Activated naive CD4-positive, alpha-beta T cell treated with anti-CD3 and anti-CD28 coated beads, Interleukin-2, amount 10 ng/mL, durations not matched to agents 7 days and 5 days (primary cell): Measurements from ENCODE around the gene ZDHHC13.

Source experiments
- CTCF ChIA-PET: fragments of 350-600 bp; sonication (Branson Sonifier 250); formaldehyde crosslinking; loops from one replicate; lab custom pipeline; 2021; ENCODE audit warnings: antibody characterized with exemption; lab: Charles Lee
- DNase-seq: peaks from one replicate; pipeline ENCODE4 v3.0.0-alpha.2; 2020
- H3K27ac Mint-ChIP-seq: one replicate; pipeline ENCODE4 v1.8.0; 2021; ENCODE audit warnings: mild to moderate bottlenecking, moderate library complexity, mixed read lengths
- H3K27me3 Mint-ChIP-seq: one replicate; pipeline ENCODE4 v1.8.0; 2021; ENCODE audit warnings: mild to moderate bottlenecking, mixed read lengths
- H3K36me3 Mint-ChIP-seq: one replicate; pipeline ENCODE4 v1.8.0; 2021; ENCODE audit warnings: mixed read lengths
- H3K4me1 Mint-ChIP-seq: one replicate; pipeline ENCODE4 v1.8.0; 2021; ENCODE audit warnings: mixed read lengths
- H3K4me3 Mint-ChIP-seq: one replicate; pipeline ENCODE4 v1.8.0; 2021; ENCODE audit warnings: mild to moderate bottlenecking, moderate library complexity, mixed read lengths
- H3K9me3 Mint-ChIP-seq: one replicate; pipeline ENCODE4 v1.8.0; 2021; ENCODE audit warnings: mixed read lengths

Gene ZDHHC13

DNA sequence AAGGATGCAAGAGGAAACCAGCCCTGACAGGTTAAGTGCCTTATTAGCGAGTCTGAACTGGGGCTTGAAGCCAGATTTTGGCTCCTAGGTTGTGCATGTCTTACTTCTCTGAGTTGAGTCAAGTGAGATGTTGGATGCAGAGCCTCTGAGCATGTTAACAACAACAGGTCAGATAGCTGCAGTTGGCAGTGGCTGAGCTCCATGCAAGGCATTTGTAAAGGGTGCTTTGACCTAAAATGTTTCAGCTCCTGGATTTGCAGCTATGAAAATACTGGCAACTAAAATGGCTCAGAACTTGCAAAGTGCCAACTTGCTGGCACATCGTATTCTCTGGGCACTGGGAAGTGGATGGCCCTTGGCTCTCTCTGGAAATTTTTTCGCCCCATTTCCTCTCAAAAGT is 101.2 kb downstream of the ZDHHC13 start:
- no peak for DNase-seq
- Mint-ChIP-seq H3K27ac (no peak overlapping the region), H3K4me3 (no peak overlapping the region), H3K9me3 (no peaks in the 10 kb centered on the region), H3K4me1 (peaks cover 2% of the 10 kb centered on the region), H3K36me3 (peaks cover 8% of the 10 kb centered on the region), H3K27me3 (peaks cover 19% of the 10 kb centered on the region)
- CTCF ChIA-PET: interaction anchor here (1.3 kb wide), 1 partner anchor 142 kb away, joined by 3 read pairs; no protein-coding TSS in a partner anchor

GRCh38 chr11:19218786-19219460 is 102.0 kb downstream of the ZDHHC13 start:
- Mint-ChIP-seq H3K36me3 (peaks cover 14% of the 10 kb centered on the region), H3K27me3 (peaks cover 15% of the 10 kb centered on the region), H3K9me3 (no peaks in the 10 kb centered on the region), H3K4me3 (no peak overlapping the region), H3K27ac (no peak overlapping the region), H3K4me1 (peaks cover 2% of the 10 kb centered on the region)
- no peak for DNase-seq
- CTCF ChIA-PET: no interaction called here

- no peaks in the 10 kb centered on the region for H3K9me3 Mint-ChIP-seq
- H3K4me1 Mint-ChIP-seq: peaks cover 2% of the 10 kb centered on the region
- H3K36me3 Mint-ChIP-seq: peaks cover 35% of the 10 kb centered on the region
- H3K4me3 Mint-ChIP-seq: no peak overlapping the region
- H3K27me3 Mint-ChIP-seq: peaks cover 4% of the 10 kb centered on the region
- no peak for DNase-seq
- no peak overlapping the region for H3K27ac Mint-ChIP-seq
- CTCF ChIA-PET: no interaction called here
Measured at GRCh38 chr11:19220903-19221724, 104.1 kb downstream of the ZDHHC13 start.

- H3K4me1 Mint-ChIP-seq: peaks cover 9% of the 10 kb centered on the region
Measured at GRCh38 chr11:19225123-19225522, 108.2 kb downstream of the ZDHHC13 start.

GRCh38 chr11:19225581-19225980 is 108.6 kb downstream of the ZDHHC13 start:
- DNase-seq: no peak
- Mint-ChIP-seq H3K4me3 (no peak overlapping the region), H3K27me3 (no peaks in the 10 kb centered on the region), H3K4me1 (peaks cover 12% of the 10 kb centered on the region), H3K9me3 (no peaks in the 10 kb centered on the region), H3K27ac (no peak overlapping the region), H3K36me3 (peaks cover 70% of the 10 kb centered on the region)
- CTCF ChIA-PET: no interaction called here

More at GRCh38 chr11:19225123-19225522, 108.2 kb downstream of the ZDHHC13 start:
- Mint-ChIP-seq H3K9me3 (no peaks in the 10 kb centered on the region), H3K27ac (no peak overlapping the region), H3K27me3 (no peaks in the 10 kb centered on the region), H3K36me3 (peaks cover 65% of the 10 kb centered on the region), H3K4me3 (no peak overlapping the region)
- DNase-seq: no peak
- CTCF ChIA-PET: no interaction called here
